CD8-positive, alpha-beta memory T cell (primary cell): ENCODE measurements around the gene TOMM7. TPM values are rescaled to one million over a fixed set of nuclear protein-coding genes. Genes with fewer than 3 reads are reported as not detected.
"Not testable (repeated sequence)": the region's sequence is repeated elsewhere in the genome, so short reads cannot be mapped to it uniquely, and the experiment has no call there.

Experiments
- CTCF ChIA-PET: fragments of 350-600 bp; sonication (Branson Sonifier 250); formaldehyde crosslinking; loops from one replicate; lab custom pipeline; 2021; ENCODE audit warnings: antibody characterized with exemption; lab: Charles Lee
- POLR2A ChIA-PET: fragments of 350-600 bp; sonication (Branson Sonifier 250); formaldehyde crosslinking; loops from one replicate; lab custom pipeline; 2021; ENCODE audit warnings: antibody characterized with exemption; lab: Charles Lee
- DNase-seq, 5 donors: peaks; one replicate each; pipeline versions ENCODE4 v3.0.0 to v3.0.0-alpha.2; 2020 to 2022; ENCODE audit warnings: mixed read lengths in 1 of 5
- H3K27ac ChIP-seq: one replicate; pipeline ENCODE4 v1.7.0; 2013; ENCODE audit warnings: low read depth, mild to moderate bottlenecking, low read length, moderate library complexity
- H3K27me3 ChIP-seq: 2 replicates; pipeline ENCODE4 v1.7.0; 2013; ENCODE audit warnings: low read length, mild to moderate bottlenecking; ENCODE audit not compliant: insufficient read depth, poor library complexity, severe bottlenecking
- H3K36me3 ChIP-seq: 2 replicates; pipeline ENCODE4 v1.7.0; 2013; ENCODE audit warnings: mild to moderate bottlenecking, low read length, moderate library complexity; ENCODE audit not compliant: insufficient read depth
- H3K4me1 ChIP-seq: 2 replicates; pipeline ENCODE4 v1.7.0; 2013; ENCODE audit warnings: mild to moderate bottlenecking, low read length, moderate library complexity; ENCODE audit not compliant: insufficient read depth
- H3K4me3 ChIP-seq: 2 replicates; pipeline ENCODE4 v1.7.0; 2013; ENCODE audit warnings: mild to moderate bottlenecking, low read length
- H3K9me3 ChIP-seq: 2 replicates; pipeline ENCODE4 v1.7.0; 2013; ENCODE audit warnings: mild to moderate bottlenecking, low read length
- H3K27ac Mint-ChIP-seq, 8 donors: one replicate each; pipeline ENCODE4 v1.8.0; 2020 to 2021; ENCODE audit warnings: mixed read lengths in 8 of 8, mild to moderate bottlenecking in 6 of 8, inconsistent platforms in 3 of 8, moderate library complexity in 3 of 8
- H3K27me3 Mint-ChIP-seq, 2 donors: one replicate each; pipeline ENCODE4 v1.8.0; 2020 to 2021; ENCODE audit warnings: mixed read lengths in 2 of 2, mild to moderate bottlenecking in 1 of 2, moderate library complexity in 1 of 2
- H3K36me3 Mint-ChIP-seq, 3 donors: one replicate each; pipeline ENCODE4 v1.8.0; 2020 to 2021; ENCODE audit warnings: mixed read lengths in 3 of 3, inconsistent platforms in 1 of 3, mild to moderate bottlenecking in 1 of 3
- H3K4me1 Mint-ChIP-seq, 3 donors: one replicate each; pipeline ENCODE4 v1.8.0; 2020 to 2021; ENCODE audit warnings: mixed read lengths in 3 of 3, inconsistent platforms in 1 of 3, mild to moderate bottlenecking in 1 of 3
- H3K4me3 Mint-ChIP-seq, 7 donors: one replicate each; pipeline ENCODE4 v1.8.0; 2020 to 2021; ENCODE audit warnings: mixed read lengths in 7 of 7, mild to moderate bottlenecking in 6 of 7, moderate library complexity in 4 of 7, inconsistent platforms in 2 of 7
- H3K9me3 Mint-ChIP-seq, 5 donors: one replicate each; pipeline ENCODE4 v1.8.0; 2020 to 2022; ENCODE audit warnings: mixed read lengths in 5 of 5, mild to moderate bottlenecking in 3 of 5, moderate library complexity in 2 of 5, inconsistent platforms in 1 of 5
- polyA plus RNA-seq: library from polyadenylated mRNA; unstranded; fragments of 300-500 nt; fragmentation: Illumina TruSeq; gene quantifications from one replicate; pipeline ENCODE4 v1.2.3, GENCODE V29; 2021
- total RNA-seq, 2 experiments: library from RNA; stranded (reverse); gene quantifications; one replicate each; pipeline ENCODE4 v1.2.3, GENCODE V29; 2021

The TOMM7 gene
- total and polyA plus RNA-seq, 3 experiments from 2014 or later = 299 to 409 (median 318) TPM

DNA sequence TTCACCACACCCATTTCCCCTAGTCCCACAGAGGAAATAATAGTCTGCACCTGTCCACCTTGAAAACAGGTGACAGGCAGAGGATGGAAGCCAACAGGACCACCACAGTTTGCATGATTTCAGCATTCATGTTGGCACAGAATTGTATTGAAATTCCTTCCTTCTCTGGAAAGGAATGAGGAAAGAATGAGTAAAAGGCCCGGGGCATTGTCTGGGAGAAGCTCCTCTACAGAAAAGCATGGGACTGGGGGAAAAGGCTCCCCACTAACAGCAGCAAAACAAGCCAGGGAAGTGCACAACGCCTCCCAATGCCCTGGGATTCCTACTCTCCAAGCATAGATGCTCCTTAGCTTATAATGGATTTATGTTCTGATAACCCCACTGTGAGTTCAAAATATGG, 28.5 kb upstream of the TOMM7 start:
- Histone ChIP-seq H3K27ac (no peak overlapping the region), H3K36me3 (no peaks in the 10 kb centered on the region), H3K9me3 (no peaks in the 10 kb centered on the region), H3K27me3 (no peaks in the 10 kb centered on the region), H3K4me1 (peaks cover 10% of the 10 kb centered on the region), H3K4me3 (no peak overlapping the region)
- CTCF ChIA-PET = interaction anchor here (2.8 kb wide), 1 partner anchor 9 kb away, joined by 6 read pairs; no protein-coding TSS in a partner anchor
- Mint-ChIP-seq H3K36me3 (peaks cover 0 to 9% (median 0%) of the 10 kb centered on the region in 3 donors), H3K27me3 (no peaks in the 10 kb centered on the region), H3K9me3 (no peaks in the 10 kb centered on the region), H3K4me3 (no peak overlapping the region), H3K4me1 (peaks cover 14 to 17% (median 16%) of the 10 kb centered on the region in 3 donors), H3K27ac (no peak overlapping the region)
- DNase-seq = no peak
- POLR2A ChIA-PET = no interaction called here

DNA sequence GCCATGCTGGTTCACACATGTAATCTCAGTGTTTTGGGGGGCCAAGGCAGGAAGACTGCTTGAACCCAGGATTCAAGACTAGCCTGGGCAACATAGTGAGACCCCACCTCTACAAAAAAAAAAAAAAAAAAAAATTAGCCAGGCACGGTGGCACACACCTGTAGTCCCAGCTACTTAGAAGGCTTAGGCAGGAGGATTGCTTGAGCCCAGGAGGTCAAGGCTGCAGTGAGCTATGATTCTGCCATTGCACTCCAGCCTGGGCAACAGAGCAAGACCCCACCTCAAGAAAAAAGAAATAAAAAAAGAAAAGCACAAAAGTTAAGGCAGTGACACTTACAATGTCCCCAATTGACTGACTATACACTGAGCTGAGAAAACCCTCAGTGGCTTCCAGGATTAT, 27.7 kb upstream of the TOMM7 start:
- not testable (repeated sequence) for H3K4me3 Mint-ChIP-seq

DNA sequence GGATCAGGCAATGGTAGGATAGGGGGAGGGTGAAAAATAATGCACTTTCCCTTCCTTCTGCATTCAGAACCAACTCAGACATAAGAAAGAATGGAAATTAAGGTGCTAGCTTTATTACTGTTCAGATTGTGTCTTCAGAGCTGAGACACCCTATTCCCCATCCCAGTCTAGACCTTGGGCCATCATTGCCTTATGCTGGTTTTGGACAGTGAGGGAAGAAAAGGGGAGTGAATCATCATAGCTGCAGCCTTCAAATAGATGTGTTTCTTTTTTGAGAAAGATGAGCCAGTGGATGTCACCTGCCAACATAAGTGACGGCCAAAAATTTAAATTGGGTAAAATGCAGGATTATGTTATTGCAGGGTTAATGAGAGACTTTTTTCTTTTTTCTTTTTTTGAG, 27.0 kb upstream of the TOMM7 start:
- Histone ChIP-seq H3K4me1 (peaks cover 6% of the 10 kb centered on the region), H3K36me3 (no peaks in the 10 kb centered on the region), H3K9me3 (no peaks in the 10 kb centered on the region), H3K27me3 (no peaks in the 10 kb centered on the region), H3K4me3 (no peak overlapping the region), H3K27ac (no peak overlapping the region)
- ChIA-PET CTCF (interaction anchor here (2.8 kb wide), 1 partner anchor 11 kb away, joined by 6 read pairs; no protein-coding TSS in a partner anchor), POLR2A (no interaction called here)
- peaks cover under 1 to 7% (median 5%) of the 10 kb centered on the region in 3 donors for H3K4me1 Mint-ChIP-seq
- H3K27ac Mint-ChIP-seq = no peak overlapping the region
- no peak overlapping the region for H3K4me3 Mint-ChIP-seq
- H3K9me3 Mint-ChIP-seq = no peaks in the 10 kb centered on the region
- H3K27me3 Mint-ChIP-seq = no peaks in the 10 kb centered on the region
- peaks cover 0 to 5% (median 0%) of the 10 kb centered on the region in 3 donors for H3K36me3 Mint-ChIP-seq
- no peak for DNase-seq

More for the DNA sequence above, 27.7 kb upstream of the TOMM7 start:
- H3K27me3 ChIP-seq, H3K9me3 ChIP-seq, H3K36me3 Mint-ChIP-seq, H3K27ac ChIP-seq, H3K36me3 ChIP-seq, H3K4me1 ChIP-seq, H3K4me3 ChIP-seq, H3K9me3 Mint-ChIP-seq, DNase-seq, H3K27ac Mint-ChIP-seq, POLR2A ChIA-PET, H3K27me3 Mint-ChIP-seq: not testable (repeated sequence)
- CTCF ChIA-PET = interaction anchor here (0.8 to 2.8 kb wide), 2 partner anchors 10 to 207 kb away, joined by 3 to 6 read pairs; no protein-coding TSS in a partner anchor
- peaks cover 8 to 12% (median 11%) of the 10 kb centered on the region in 3 donors for H3K4me1 Mint-ChIP-seq

DNA sequence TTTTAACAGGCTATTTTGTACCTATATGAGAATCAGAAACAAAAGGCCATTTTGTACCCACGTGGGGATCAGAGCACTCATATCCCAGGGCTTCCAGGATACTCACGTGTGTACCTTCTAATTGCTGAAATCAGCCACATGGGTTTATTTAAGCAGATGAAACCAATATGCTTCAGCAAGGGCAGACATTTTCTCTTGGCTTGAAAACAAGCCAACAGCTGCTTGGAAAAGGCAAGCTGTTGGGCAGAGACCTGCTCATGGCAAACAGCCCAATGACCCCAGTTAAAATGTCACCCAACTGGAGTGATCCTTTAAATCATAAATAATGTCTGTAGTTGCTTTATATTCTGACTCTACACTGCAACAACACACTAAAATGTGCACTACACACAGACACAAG, 26.5 kb upstream of the TOMM7 start:
- Mint-ChIP-seq H3K36me3 (peaks cover 0 to 2% (median 0%) of the 10 kb centered on the region in 3 donors), H3K27ac (no peak overlapping the region), H3K9me3 (no peaks in the 10 kb centered on the region), H3K4me3 (no peak overlapping the region), H3K27me3 (no peaks in the 10 kb centered on the region), H3K4me1 (peaks cover 0 to 5% (median 5%) of the 10 kb centered on the region in 3 donors)
- no peak overlapping the region for H3K27ac ChIP-seq
- no peaks in the 10 kb centered on the region for H3K36me3 ChIP-seq
- H3K27me3 ChIP-seq = no peaks in the 10 kb centered on the region
- no peaks in the 10 kb centered on the region for H3K9me3 ChIP-seq
- no peak overlapping the region for H3K4me3 ChIP-seq
- ChIA-PET CTCF (interaction anchor here (2.8 kb wide), 1 partner anchor 11 kb away, joined by 6 read pairs; no protein-coding TSS in a partner anchor), POLR2A (no interaction called here)
- DNase-seq = no peak
- H3K4me1 ChIP-seq = peaks cover 6% of the 10 kb centered on the region

DNA sequence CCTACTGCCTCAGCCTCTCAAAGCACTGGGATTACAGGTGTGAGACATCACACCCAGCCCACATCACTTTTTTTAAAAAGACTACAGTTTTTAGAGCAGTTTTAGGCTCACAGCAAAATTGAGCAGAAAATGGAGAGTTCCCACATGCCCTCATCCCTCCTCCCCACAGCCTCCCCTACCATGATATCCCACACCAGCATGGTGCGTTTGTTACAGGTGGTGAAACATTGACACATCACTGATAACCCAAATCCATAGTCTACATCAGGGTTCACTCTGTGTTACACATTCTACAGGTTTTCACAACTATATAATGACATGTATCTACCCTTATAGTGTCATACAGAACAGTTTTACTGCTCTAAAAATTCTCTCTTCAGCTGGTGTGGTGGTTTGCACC, 24.3 kb upstream of the TOMM7 start:
- CTCF ChIA-PET = no interaction called here

DNA sequence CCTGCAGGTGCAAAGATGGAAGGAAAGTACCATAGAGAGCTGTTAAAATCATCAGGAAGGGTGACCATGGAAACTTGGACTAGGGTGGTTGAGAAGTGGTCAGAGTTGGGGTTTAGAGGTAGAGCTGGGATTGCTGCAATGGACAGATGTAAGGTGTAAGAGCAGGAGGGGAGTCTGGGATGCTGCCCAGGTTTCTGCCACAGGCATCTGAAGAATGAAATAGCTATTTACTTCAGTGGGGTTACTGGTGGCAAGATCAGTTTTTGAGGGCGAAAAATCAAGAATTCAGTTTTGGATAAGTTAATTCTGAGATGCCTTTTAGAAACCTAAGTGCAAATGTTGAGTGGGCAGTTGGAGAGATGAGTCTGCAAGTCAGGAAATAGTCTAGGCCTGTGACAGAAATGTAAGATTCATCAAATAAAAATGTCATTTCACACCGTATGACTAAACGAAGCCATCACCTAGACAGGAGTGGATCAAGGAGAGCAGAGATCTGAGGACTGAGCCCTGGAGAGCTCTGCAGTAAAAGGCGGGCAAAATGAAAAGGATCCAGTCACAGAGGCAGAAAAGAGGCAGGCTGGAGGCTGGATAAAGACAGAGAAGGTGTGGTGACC, 22.7 kb upstream of the TOMM7 start:
- no peaks in the 10 kb centered on the region for H3K36me3 ChIP-seq
- H3K27ac ChIP-seq = no peak overlapping the region
- Mint-ChIP-seq H3K4me1 (no peaks in the 10 kb centered on the region), H3K9me3 (no peaks in the 10 kb centered on the region), H3K27me3 (no peaks in the 10 kb centered on the region), H3K27ac (no peak overlapping the region), H3K36me3 (no peaks in the 10 kb centered on the region), H3K4me3 (peak overlapping the region in 1 of 7 donors; percentile 44)
- no peaks in the 10 kb centered on the region for H3K27me3 ChIP-seq
- H3K9me3 ChIP-seq = no peaks in the 10 kb centered on the region
- H3K4me1 ChIP-seq = no peaks in the 10 kb centered on the region
- CTCF ChIA-PET = interaction anchor here (0.8 to 0.9 kb wide), 2 partner anchors 10 to 20 kb away, joined by 3 to 4 read pairs; no protein-coding TSS in a partner anchor
- no peak overlapping the region for H3K4me3 ChIP-seq
- POLR2A ChIA-PET = no interaction called here
- DNase-seq = no peak

More for the DNA sequence above, 24.3 kb upstream of the TOMM7 start:
- no peaks in the 10 kb centered on the region for H3K27me3 ChIP-seq
- H3K4me1 Mint-ChIP-seq = no peaks in the 10 kb centered on the region
- no peaks in the 10 kb centered on the region for H3K36me3 ChIP-seq
- H3K4me1 ChIP-seq = no peaks in the 10 kb centered on the region
- H3K4me3 Mint-ChIP-seq = no peak overlapping the region
- H3K9me3 ChIP-seq = no peaks in the 10 kb centered on the region
- no peak overlapping the region for H3K27ac ChIP-seq
- H3K27ac Mint-ChIP-seq = no peak overlapping the region
- POLR2A ChIA-PET = no interaction called here
- no peak for DNase-seq
- no peaks in the 10 kb centered on the region for H3K9me3 Mint-ChIP-seq
- no peaks in the 10 kb centered on the region for H3K27me3 Mint-ChIP-seq
- H3K36me3 Mint-ChIP-seq = no peaks in the 10 kb centered on the region
- no peak overlapping the region for H3K4me3 ChIP-seq

DNA sequence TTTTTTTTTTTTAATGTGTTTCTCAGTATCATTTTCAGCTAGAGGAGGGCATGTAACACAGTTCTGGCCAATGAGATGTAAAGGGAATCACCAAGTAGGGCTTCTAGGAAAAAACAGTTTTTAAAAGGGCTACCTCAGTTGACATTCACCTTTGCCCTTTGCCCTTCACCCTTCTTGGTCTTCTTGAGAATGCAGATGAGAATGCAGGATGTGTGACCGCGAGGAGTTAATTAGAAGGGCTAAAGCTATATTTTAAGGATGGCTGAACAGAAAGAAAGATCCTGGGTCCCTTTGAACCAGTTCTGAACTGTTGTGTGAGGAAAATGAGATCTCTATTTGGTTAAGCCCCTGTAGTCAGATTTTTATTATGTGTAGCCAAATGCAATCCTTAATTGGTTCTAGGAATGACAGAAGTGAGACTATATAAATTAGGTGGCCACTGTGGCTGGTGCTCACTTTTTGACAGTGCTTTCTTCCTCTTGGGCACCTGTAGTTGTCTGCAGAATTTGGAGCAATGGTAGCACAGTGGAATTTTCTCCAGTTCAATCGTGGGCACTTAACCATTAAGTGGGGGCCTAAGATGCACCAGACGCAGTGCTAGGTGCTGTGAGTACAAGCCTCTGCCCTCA, 21.1 kb upstream of the TOMM7 start:
- no peaks in the 10 kb centered on the region for H3K36me3 Mint-ChIP-seq
- no peaks in the 10 kb centered on the region for H3K4me1 ChIP-seq
- H3K4me3 ChIP-seq = no peak overlapping the region
- H3K36me3 ChIP-seq = no peaks in the 10 kb centered on the region
- H3K9me3 ChIP-seq = no peaks in the 10 kb centered on the region
- no peak overlapping the region for H3K27ac Mint-ChIP-seq
- CTCF ChIA-PET = no interaction called here
- H3K4me3 Mint-ChIP-seq = no peak overlapping the region
- no peak overlapping the region for H3K27ac ChIP-seq
- DNase-seq = no peak
- POLR2A ChIA-PET = interaction anchor here (0.6 kb wide), 1 partner anchor 484 kb away, joined by 5 read pairs; no protein-coding TSS in a partner anchor
- H3K9me3 Mint-ChIP-seq = no peaks in the 10 kb centered on the region
- H3K27me3 Mint-ChIP-seq = peaks cover 5 to 7% of the 10 kb centered on the region in 2 donors
- H3K4me1 Mint-ChIP-seq = no peaks in the 10 kb centered on the region
- no peaks in the 10 kb centered on the region for H3K27me3 ChIP-seq

DNA sequence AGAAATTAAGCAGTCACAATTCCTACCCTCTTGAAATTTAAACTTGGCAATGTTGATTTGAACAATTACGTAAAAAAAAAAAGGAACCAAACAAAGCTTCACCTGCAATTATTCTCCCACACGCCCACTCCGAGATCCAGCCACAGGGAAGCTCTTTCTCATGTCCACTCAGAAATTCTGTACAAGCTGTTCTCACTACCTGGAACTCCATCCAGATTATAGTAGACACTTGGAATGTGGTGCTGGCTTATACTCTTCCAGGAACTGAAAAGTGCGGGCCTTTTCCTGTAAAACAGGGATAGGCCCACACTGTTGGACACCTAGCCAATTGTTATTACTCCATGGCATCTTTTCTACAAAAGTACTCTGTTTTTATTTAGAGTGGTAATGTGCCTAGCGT, 20.3 kb upstream of the TOMM7 start:
- H3K27me3 ChIP-seq = no peaks in the 10 kb centered on the region
- H3K36me3 ChIP-seq = no peaks in the 10 kb centered on the region
- no peak overlapping the region for H3K27ac Mint-ChIP-seq
- H3K9me3 Mint-ChIP-seq = no peaks in the 10 kb centered on the region
- H3K36me3 Mint-ChIP-seq = no peaks in the 10 kb centered on the region
- H3K9me3 ChIP-seq = no peaks in the 10 kb centered on the region
- POLR2A ChIA-PET = no interaction called here
- peaks cover 9 to 11% of the 10 kb centered on the region in 2 donors for H3K27me3 Mint-ChIP-seq
- no peak for DNase-seq
- no peak overlapping the region for H3K4me3 Mint-ChIP-seq
- CTCF ChIA-PET = no interaction called here
- no peaks in the 10 kb centered on the region for H3K4me1 Mint-ChIP-seq
- H3K4me1 ChIP-seq = no peaks in the 10 kb centered on the region
- H3K27ac ChIP-seq = no peak overlapping the region
- no peak overlapping the region for H3K4me3 ChIP-seq
